Measurements from ENCODE around the gene SLC35F4. TPM values are rescaled to one million over a fixed set of nuclear protein-coding genes. Genes with fewer than 3 reads are reported as not detected.

SLC35F4 gene
- polyA plus RNA-seq, 1 donor (not counting 4 experiments of a cell fraction or from before 2014, with no cell fraction given), result not detected

DNA sequence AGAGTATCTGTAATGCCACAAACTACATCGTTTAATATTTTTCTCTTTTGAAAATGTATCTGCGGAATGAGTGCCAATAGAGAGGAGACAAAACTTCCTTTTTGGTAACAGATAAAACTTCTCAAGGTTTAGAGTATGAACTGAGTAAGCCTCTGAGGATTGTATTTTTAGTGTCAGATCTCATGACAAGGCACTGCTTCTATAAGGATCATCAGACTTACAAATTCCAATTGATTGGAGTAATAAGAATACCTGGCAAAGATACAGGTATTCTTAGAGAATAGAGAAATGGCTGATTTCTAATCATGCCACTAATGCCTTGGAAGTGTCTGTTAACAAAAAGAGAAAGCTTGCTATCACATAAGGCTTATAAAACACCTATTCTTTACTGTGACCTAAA is 45.3 kb downstream of the SLC35F4 start:
- DNase-seq (ENCODE audit: low read depth, low spot score), result no peak
- Histone ChIP-seq H3K4me3 (ENCODE audit: control insufficient read depth in 2 of 3, extremely low read depth in 1 of 3, insufficient read depth in 2 of 3, low read depth in 1 of 3, low read length in 3 of 3) (no peak overlapping the region), H3K27ac (ENCODE audit: control insufficient read depth, insufficient read depth, low read length) (no peak overlapping the region), H4K20me1 (ENCODE audit: control insufficient read depth, extremely low read depth, insufficient read depth, low read length) (no peaks in the 10 kb centered on the region), H3K4me1 (ENCODE audit: control insufficient read depth, extremely low read depth, insufficient read depth, low read length) (peaks cover 21% of the 10 kb centered on the region), H3K36me3 (ENCODE audit: control insufficient read depth in 2 of 2, extremely low read depth in 1 of 2, insufficient read depth in 2 of 2, low read length in 2 of 2) (no peaks in the 10 kb centered on the region), H3K27me3 (ENCODE audit: control insufficient read depth, extremely low read depth, insufficient read depth, low read length) (no peaks in the 10 kb centered on the region), H2AFZ (ENCODE audit: control insufficient read depth, low read length) (no peak overlapping the region), H3K4me2 (ENCODE audit: control insufficient read depth, extremely low read depth, insufficient read depth, low read depth, low read length) (no peak overlapping the region), H3K9ac (ENCODE audit: control insufficient read depth, extremely low read depth, insufficient read depth, low read length) (no peak overlapping the region), H3K9me3 (ENCODE audit: control insufficient read depth, low read depth, low read length) (no peaks in the 10 kb centered on the region), H3K79me2 (ENCODE audit: control insufficient read depth, insufficient read depth, low read length) (no peaks in the 10 kb centered on the region), H3K9me1 (ENCODE audit: control insufficient read depth, extremely low read depth, insufficient read depth, low read length) (no peaks in the 10 kb centered on the region)
- no peak for FAIRE-seq
- dilution Hi-C loops (cut with MboI; ENCODE audit: extremely low pct_ligation_motif_present, low sequenced_read_pairs), result no loop called here
- TF ChIP-seq EZH2 (IDR thresholded peaks at IDR 0.05; ENCODE audit: low read length), result no peak
- TF ChIP-seq, protein P1, sequence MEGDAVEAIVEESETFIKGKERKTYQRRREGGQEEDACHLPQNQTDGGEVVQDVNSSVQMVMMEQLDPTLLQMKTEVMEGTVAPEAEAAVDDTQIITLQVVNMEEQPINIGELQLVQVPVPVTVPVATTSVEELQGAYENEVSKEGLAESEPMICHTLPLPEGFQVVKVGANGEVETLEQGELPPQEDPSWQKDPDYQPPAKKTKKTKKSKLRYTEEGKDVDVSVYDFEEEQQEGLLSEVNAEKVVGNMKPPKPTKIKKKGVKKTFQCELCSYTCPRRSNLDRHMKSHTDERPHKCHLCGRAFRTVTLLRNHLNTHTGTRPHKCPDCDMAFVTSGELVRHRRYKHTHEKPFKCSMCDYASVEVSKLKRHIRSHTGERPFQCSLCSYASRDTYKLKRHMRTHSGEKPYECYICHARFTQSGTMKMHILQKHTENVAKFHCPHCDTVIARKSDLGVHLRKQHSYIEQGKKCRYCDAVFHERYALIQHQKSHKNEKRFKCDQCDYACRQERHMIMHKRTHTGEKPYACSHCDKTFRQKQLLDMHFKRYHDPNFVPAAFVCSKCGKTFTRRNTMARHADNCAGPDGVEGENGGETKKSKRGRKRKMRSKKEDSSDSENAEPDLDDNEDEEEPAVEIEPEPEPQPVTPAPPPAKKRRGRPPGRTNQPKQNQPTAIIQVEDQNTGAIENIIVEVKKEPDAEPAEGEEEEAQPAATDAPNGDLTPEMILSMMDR (optimal IDR thresholded peaks at IDR 0.05 in 1 of 3, IDR thresholded peaks at IDR 0.05 in 1 of 3, conservative IDR thresholded peaks at IDR 0.05 in 1 of 3; ENCODE audit: extremely low read depth in 1 of 3, insufficient read depth in 2 of 3, low read length in 3 of 3), result no peak

DNA sequence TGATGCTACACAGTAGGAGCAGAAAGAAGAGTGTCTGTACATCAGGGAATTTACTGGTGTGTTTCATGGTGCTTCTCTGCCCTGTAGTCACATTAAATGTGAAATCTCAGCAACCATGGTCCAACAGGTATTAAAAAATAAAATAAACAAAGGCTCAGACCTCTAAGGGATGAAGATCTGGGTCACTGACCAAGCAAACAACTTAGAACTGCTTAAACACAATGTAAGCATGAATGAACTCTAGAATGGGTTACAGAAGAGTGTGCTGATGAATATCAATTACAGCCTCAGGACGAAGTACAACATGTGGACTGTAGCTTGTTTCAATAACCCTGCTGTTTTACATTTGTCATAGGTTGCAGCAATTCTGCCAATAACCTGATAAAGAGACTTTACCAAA is 47.4 kb downstream of the SLC35F4 start:
- TF ChIP-seq, protein P1 (optimal IDR thresholded peaks at IDR 0.05 in 1 of 3, IDR thresholded peaks at IDR 0.05 in 1 of 3, conservative IDR thresholded peaks at IDR 0.05 in 1 of 3; ENCODE audit: extremely low read depth in 1 of 3, insufficient read depth in 2 of 3, low read length in 3 of 3), result no peak
- TF ChIP-seq EZH2 (IDR thresholded peaks at IDR 0.05; ENCODE audit: low read length), result no peak
- DNase-seq (ENCODE audit: low read depth, low spot score), result no peak
- Histone ChIP-seq H4K20me1 (ENCODE audit: control insufficient read depth, extremely low read depth, insufficient read depth, low read length) (no peaks in the 10 kb centered on the region), H3K27ac (ENCODE audit: control insufficient read depth, insufficient read depth, low read length) (no peak overlapping the region), H3K9me1 (ENCODE audit: control insufficient read depth, extremely low read depth, insufficient read depth, low read length) (no peaks in the 10 kb centered on the region), H3K9ac (ENCODE audit: control insufficient read depth, extremely low read depth, insufficient read depth, low read length) (no peak overlapping the region), H3K27me3 (ENCODE audit: control insufficient read depth, extremely low read depth, insufficient read depth, low read length) (no peaks in the 10 kb centered on the region), H3K4me2 (ENCODE audit: control insufficient read depth, extremely low read depth, insufficient read depth, low read depth, low read length) (no peak overlapping the region), H3K36me3 (ENCODE audit: control insufficient read depth in 2 of 2, extremely low read depth in 1 of 2, insufficient read depth in 2 of 2, low read length in 2 of 2) (no peaks in the 10 kb centered on the region), H3K4me1 (ENCODE audit: control insufficient read depth, extremely low read depth, insufficient read depth, low read length) (peaks cover 21% of the 10 kb centered on the region), H2AFZ (ENCODE audit: control insufficient read depth, low read length) (no peak overlapping the region), H3K79me2 (ENCODE audit: control insufficient read depth, insufficient read depth, low read length) (no peaks in the 10 kb centered on the region), H3K9me3 (ENCODE audit: control insufficient read depth, low read depth, low read length) (no peaks in the 10 kb centered on the region), H3K4me3 (ENCODE audit: control insufficient read depth in 2 of 3, extremely low read depth in 1 of 3, insufficient read depth in 2 of 3, low read depth in 1 of 3, low read length in 3 of 3) (no peak overlapping the region)
- FAIRE-seq, result no peak
- dilution Hi-C loops (cut with MboI; ENCODE audit: extremely low pct_ligation_motif_present, low sequenced_read_pairs), result no loop called here
